8988T (cell line): ENCODE results near the gene ATP13A3.

Experiments used
- DNase-seq: peaks from one replicate; pipeline ENCODE4 v3.0.0; 2011

Gene ATP13A3

DNA sequence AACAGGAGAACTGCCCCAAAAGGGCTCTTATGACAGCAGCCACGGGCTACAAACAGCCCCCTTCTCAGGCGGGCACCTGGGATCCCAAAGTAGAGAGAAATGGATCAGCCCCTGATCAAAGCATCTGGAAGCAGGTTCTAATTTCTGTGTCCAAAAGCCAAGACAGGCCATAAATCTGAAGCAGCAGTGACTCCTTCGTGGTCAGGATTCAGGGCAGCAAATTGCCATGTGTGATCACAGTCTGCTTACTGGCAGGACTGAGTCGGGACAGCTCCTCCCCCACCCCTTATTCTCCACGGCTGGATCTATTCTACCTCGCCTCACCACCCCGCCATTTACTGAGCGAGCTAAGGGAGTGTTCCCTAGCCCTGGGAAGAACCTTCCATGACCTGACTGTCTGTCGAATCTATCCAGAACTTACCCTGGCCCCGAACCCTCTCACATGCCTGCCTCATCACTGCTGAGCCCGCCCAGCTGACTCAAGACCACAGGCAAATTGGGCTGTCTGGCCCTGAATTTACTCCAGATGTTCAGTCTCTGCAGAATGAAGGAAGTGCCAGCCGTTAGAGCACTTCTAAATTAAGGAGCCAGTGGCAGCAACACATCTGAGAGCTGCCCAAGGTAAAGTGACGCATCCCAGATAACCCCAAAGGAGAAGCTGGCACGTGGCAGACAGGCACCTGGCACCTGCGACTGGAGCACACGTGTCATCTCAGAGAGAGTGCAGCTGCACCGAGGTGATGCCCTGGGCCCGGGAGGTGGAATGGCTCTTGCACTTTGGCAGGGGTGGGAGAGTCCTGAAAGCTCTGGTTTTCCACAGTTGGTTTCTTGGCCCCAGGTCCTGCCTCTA lies 118.6 kb downstream of the ATP13A3 start:
- no peak for DNase-seq

DNA sequence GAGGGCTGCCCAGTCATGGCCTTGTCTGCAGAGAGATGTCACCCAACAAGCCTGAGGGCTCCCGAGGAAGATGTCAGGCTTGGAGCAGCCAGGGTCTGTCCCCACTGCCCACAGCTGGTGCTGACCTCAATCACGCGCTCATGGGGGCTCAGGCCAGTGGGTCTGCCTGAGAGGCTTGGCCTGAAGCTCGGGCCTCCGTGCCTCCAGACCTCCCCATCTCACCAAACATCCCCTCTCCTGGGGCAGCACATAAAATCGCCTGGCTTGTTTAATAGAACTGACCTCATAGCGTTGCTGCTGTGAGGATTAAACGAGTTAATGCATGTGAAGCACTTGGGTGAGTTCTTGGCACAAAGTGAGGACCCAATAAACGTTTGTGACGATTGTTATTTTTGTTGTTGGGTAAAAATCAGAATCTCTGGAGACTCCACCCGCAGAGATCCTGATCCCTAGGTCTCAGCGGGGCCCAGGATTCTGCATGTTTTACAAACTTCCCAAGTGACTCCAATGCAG lies 120.8 kb downstream of the ATP13A3 start:
- no peak for DNase-seq

DNA sequence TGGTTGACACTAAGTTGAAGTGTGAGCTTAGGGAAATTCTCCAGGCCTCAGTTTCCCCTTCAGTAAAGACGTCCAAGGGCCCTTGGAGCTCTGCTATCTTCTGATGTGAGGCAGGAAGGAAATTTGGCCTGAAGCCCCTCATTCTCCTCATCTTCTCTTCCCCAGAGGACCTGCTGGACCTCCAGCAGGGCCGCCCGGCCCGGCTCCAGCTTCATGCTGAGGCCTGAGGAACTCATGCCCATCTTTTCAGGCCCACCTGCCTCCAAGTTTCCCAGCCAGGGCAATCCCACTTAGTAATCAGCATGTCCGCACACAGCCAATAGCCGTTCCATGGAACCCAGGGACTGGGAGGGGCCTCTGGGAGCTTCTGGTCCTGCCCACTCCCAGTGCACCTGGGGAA lies 121.3 kb downstream of the ATP13A3 start:
- DNase-seq: no peak

DNA sequence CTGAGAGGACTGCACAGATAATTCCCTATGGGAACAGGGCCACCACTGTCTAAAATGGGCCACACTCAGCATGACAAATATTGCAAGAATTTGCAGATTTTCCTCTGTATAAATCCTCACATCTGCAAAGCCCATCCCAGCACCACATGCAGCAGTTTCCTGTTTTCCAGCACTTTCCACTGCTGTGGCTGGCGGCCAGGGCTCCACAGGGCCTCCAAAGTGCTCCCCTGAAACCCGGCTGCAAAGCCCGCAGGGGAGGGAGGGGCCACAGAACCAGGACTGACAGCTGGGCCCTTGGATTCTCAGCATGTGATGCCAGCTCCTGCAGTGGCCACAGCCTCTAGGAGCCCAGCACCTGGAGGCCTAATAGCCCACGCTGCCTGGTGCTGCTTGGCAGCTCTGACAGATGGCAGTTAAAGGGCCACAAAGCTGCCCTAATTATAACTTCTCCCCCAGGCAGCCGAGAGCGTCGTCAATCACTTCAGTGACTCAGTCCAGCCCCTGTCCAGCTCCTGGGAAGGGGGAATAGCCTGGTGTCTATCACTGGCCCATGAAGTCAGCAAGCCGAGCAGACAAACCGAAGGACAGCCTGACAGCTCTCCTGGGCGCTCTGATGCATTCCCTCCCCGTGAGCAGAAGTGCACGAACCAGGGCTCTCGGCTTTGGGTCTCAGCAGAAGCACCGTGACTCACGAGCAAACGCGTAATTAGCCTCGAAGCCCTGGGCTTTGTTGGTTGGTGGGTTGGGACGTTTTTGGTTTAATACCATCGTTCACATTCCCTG lies 122.0 kb downstream of the ATP13A3 start:
- DNase-seq: no peak

DNA sequence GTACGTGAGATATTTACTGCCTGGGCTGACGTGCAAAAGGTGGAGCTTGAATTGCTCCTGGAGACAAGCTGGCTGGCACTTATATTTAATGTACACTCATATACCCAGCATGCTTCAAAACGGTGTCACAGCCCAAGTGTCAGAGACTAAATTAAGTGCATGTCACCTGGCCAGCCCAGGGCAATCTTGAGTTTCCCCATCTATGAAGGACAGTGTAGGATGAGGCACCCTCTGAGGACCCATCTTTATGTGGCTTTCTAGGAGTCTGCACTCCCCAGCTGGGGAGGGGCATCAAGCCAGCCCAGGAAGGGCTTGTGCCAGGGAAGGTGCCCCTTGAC lies 122.5 kb downstream of the ATP13A3 start:
- DNase-seq: no peak

DNA sequence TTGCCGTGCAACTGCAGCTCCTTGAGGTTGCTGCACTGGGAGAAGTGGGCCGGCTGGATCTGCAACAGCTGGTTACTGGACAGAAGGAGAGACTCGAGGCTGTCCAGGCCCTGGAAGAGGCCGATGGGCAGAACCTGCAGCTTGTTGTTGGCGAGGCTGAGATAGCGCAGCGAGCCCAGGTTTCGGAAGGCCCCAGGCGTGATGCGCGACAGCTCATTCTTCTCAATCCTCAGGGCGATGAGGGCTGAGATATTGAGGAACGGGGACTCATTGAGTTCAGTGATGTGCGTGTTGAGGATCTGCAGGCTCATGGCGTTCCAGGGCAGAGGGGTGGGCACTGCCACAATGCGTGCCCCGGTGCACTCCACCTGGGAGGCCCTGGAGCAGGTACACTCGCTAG lies 126.2 kb downstream of the ATP13A3 start:
- no peak for DNase-seq

DNA sequence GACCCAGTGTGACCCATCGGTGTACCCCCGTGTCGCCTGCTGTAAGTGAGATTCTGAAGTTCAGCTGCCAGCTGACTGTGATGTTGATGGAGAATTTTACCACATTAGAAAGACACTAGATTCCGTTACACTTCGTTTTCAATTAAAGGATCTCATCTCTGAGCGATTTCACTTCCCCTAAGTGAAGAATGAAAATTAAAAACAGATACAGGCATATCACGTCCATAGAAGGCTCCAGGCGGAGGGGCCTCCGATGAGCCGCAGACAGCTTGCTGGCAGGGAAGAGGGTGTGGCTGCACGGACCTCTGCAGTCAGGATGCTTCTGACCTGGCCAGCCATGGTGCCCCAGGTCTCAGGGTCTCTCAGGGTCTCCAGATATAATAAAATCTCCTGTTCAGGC lies 129.1 kb downstream of the ATP13A3 start:
- no peak for DNase-seq

DNA sequence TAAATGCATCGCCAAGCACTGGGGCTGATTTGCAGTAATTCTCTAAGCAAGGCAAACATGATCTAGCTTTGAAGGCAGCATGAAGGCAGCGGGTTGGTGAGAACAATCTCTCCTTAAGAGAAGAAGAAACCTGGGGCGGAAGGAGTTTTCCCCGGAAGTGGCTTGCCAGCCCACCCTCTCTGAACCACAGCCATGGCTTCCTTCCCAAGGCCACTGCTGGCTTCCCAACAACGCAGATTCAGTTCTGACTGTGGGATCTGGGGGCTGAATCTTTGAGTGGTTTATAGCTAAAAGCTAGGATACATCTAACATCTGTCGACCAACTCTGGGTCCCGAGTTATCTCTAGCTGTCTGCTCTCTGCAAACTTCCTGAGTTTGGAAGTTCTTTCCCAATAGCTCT lies 131.4 kb downstream of the ATP13A3 start:
- no peak for DNase-seq

DNA sequence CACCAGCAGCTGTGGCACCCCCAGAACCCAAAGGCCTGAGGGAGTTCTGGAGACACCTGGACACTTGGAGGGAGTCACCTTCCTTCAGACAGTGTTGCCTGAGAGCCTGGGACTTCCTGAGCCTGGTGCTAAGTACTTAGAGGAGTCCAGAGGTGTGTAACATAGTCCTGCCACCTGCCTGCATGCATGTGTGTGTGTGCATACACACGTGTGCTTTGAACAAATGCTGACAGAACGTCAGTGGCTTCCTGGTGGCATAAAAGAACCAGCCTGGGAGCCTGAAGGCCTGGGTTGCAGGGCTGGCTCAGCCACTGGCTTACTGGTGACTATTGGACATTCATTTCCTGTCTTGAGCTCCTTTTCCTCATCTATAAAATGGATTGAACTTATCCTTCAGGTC lies 132.5 kb downstream of the ATP13A3 start:
- DNase-seq: no peak
